Measurements from ENCODE around the gene NFATC1.
"Not testable (repeated sequence)": the region's sequence is repeated elsewhere in the genome, so short reads cannot be mapped to it uniquely, and the experiment has no call there.

DNA sequence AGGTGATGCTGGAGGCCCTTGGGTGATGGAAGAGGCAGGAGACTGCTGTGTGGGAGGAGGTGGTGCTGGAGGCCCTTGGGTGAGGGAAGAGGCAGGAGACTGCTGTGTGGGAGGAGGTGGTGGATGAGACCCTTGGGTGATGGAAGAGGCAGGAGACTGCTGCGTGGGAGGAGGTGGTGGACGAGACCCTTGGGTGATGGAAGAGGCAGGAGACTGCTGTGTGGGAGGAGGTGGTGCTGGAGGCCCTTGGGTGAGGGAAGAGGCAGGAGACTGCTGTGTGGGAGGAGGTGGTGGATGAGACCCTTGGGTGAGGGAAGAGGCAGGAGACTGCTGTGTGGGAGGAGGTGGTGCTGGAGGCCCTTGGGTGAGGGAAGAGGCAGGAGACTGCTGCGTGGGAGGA, 109.7 kb downstream of the NFATC1 start:
- not testable (repeated sequence) for TF ChIP-seq CTCF (IDR thresholded peaks at IDR 0.05; ENCODE audit: poor library complexity); EZH2phosphoT487 (IDR thresholded peaks at IDR 0.05; ENCODE audit: low read depth, severe bottlenecking, unreplicated experiment); EZH2 (IDR thresholded peaks at IDR 0.05; ENCODE audit: borderline replicate concordance)
